ENCODE data around the gene RTN4R. TPM values are rescaled to one million over a fixed set of nuclear protein-coding genes. Genes with fewer than 3 reads are reported as not detected.

The RTN4R gene
- total and polyA plus RNA-seq, 2 of the 13 experiments (the other 11 are each of a cell fraction or from before 2014, with no cell fraction given): 0.22 to 0.77 TPM

DNA sequence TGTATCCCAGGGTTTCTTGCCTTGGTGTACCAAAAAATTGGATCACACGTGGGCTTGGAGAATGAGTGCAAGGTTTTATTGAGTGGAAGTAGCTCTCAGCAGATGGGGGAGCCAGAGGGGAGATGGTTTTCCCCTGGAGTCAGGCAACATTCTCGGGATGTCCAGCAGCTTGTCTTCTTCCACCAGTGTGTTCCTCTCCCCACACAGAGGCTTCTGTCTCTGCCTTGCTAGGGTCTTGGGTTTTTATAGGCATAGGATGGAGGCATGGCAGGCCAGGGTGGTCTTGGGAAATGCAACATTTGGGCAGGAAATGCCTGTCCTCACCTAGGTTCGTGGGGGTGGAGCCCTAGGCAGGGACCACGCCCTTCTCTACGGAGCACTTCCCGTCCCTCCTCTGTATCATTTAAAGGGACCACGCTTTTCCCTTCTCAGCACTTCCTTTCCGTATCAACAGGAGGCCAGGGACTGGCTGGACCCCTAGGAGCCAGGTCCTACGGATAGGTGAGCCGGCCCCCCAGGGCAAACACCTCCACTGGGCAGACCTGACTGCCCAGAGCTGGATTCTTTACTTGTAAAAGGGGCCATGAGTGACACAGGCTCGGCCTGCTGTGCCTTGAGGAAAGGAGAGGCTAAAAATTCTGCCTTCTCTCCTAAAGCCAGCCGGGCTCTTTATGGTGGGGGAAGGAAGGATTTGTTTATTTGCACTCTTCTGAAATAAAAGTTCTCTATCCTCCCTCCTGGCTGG is 62.0 kb downstream of the RTN4R start (continued):
- TF ChIP-seq SAP130 (CRISPR knock-in tag; IDR thresholded peaks at IDR 0.05; ENCODE audit: low read depth) (no peak), NFYB (CRISPR knock-in tag; IDR thresholded peaks at IDR 0.05) (no peak), GABPB1 (CRISPR knock-in tag; IDR thresholded peaks at IDR 0.05) (peak; percentile 41), ZNF121 (CRISPR knock-in tag; IDR thresholded peaks at IDR 0.05) (no peak), ZNF510 (CRISPR knock-in tag; IDR thresholded peaks at IDR 0.05; ENCODE audit: low read depth) (no peak), CEBPG (CRISPR knock-in tag; IDR thresholded peaks at IDR 0.05) (no peak), ATF7-NPFF (CRISPR knock-in tag; IDR thresholded peaks at IDR 0.05; ENCODE audit: low read depth) (no peak)
- TF ChIP-seq, protein P1, sequence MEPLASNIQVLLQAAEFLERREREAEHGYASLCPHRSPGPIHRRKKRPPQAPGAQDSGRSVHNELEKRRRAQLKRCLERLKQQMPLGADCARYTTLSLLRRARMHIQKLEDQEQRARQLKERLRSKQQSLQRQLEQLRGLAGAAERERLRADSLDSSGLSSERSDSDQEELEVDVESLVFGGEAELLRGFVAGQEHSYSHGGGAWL (CRISPR knock-in tag; IDR thresholded peaks at IDR 0.05): no peak

DNA sequence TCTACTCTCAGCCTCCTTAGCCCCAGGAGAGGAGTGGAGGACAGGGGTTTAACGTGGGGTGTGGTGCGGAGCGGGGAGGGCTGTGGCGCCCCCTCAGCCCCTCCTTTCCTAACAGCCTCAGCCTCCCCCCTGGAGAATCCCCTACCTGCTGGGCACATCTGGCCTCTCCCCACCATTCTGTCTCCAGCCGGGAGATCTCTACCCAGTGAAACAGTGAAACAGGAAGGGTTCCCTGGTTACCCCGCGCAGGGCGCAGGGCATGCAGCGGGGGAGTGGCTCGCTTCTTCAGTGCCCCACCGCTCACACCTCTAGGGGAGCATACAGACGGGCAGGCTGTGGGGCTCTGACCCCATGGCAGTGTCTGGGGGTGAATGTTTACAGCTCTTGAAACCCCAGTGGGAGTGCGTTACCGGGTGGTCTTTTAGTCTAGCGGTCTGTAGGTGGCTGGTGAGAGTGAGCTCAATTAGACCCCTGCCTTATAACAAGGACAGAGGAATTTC is 62.6 kb downstream of the RTN4R start:
- peaks cover 19% of the 10 kb centered on the region for H3K4me1 ChIP-seq (ENCODE audit: insufficient read depth, low read length)
- no peak overlapping the region for H3K9ac ChIP-seq (ENCODE audit: insufficient read depth, low read depth, low read length)
- BruUV-seq (replicated peaks): no TSS peak
- H2AFZ ChIP-seq (ENCODE audit: low read length): no peak overlapping the region
- no peak for ATAC-seq
- in situ Hi-C loops (cut with HindIII; ENCODE audit: extremely low pct_ligation_motif_present, low pct_unique_long_range_greater_than_20kb) (no loop called here), intact Hi-C loops (cut with micrococcal nuclease; ENCODE audit: unreplicated experiment) (no loop called here)
- H3K9me3 ChIP-seq (ENCODE audit: low read length): no peaks in the 10 kb centered on the region
- POLR2A ChIA-PET: no interaction called here
- peaks cover 6 to 86% of the 10 kb centered on the region in 2 experiments; a peak in 4 of 5 replicates for H3K27me3 ChIP-seq (ENCODE audit: control insufficient read depth in 1 of 2, insufficient read depth in 2 of 2, low read length in 2 of 2)
- H3K4me3 ChIP-seq (replicated peaks in 1 of 3; ENCODE audit: insufficient read depth in 1 of 3, low read depth in 2 of 3, low read length in 3 of 3): no peak overlapping the region
- no peak overlapping the region for H3K27ac ChIP-seq (ENCODE audit: extremely low read length, insufficient read depth, low read length)
- no peak overlapping the region for H3K4me2 ChIP-seq (ENCODE audit: low read depth, low read length)
- H3K79me2 ChIP-seq (ENCODE audit: insufficient read depth, low read length): no peaks in the 10 kb centered on the region
- no peaks in the 10 kb centered on the region for H4K20me1 ChIP-seq (ENCODE audit: insufficient read depth, low read length)
- CTCF ChIA-PET (ENCODE audit: low intra/inter-chr PET ratio, low total read pairs): no interaction called here
- WGBS (ENCODE audit: low lambda C conversion rate): 77% methylated on average over 12 of the region's 15 CpGs
- no peaks in the 10 kb centered on the region for H3K36me3 ChIP-seq (replicated peaks in 1 of 2; ENCODE audit: control insufficient read depth in 1 of 2, insufficient read depth in 2 of 2, low read length in 2 of 2)
- no peak for FAIRE-seq
- DNase-seq (ENCODE audit: low spot score): no peak
- no peak for TF ChIP-seq KAT7 (CRISPR knock-in tag; IDR thresholded peaks at IDR 0.05; ENCODE audit: borderline replicate concordance)
- TF ChIP-seq ZNF3 (CRISPR knock-in tag; IDR thresholded peaks at IDR 0.05): no peak
- no peak for TF ChIP-seq PHF21A (CRISPR knock-in tag; IDR thresholded peaks at IDR 0.05)
- no peak for TF ChIP-seq NR2F6 (IDR thresholded peaks at IDR 0.05)
- TF ChIP-seq NR2F6 (CRISPR knock-in tag; IDR thresholded peaks at IDR 0.05): no peak
- TF ChIP-seq, protein P2, sequence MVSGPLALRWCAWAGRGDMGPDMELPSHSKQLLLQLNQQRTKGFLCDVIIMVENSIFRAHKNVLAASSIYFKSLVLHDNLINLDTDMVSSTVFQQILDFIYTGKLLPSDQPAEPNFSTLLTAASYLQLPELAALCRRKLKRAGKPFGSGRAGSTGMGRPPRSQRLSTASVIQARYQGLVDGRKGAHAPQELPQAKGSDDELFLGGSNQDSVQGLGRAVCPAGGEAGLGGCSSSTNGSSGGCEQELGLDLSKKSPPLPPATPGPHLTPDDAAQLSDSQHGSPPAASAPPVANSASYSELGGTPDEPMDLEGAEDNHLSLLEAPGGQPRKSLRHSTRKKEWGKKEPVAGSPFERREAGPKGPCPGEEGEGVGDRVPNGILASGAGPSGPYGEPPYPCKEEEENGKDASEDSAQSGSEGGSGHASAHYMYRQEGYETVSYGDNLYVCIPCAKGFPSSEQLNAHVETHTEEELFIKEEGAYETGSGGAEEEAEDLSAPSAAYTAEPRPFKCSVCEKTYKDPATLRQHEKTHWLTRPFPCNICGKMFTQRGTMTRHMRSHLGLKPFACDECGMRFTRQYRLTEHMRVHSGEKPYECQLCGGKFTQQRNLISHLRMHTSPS (CRISPR knock-in tag; IDR thresholded peaks at IDR 0.05; ENCODE audit: low read depth): no peak
- no peak for TF ChIP-seq KDM6A (CRISPR knock-in tag; IDR thresholded peaks at IDR 0.05; ENCODE audit: low read depth)
- no peak for TF ChIP-seq POLR2G (IDR thresholded peaks at IDR 0.05; ENCODE audit: low read depth, low read length)
- no peak for TF ChIP-seq ZNF75D (CRISPR knock-in tag; IDR thresholded peaks at IDR 0.05; ENCODE audit: borderline replicate concordance)
- no peak for TF ChIP-seq ZNF431 (CRISPR knock-in tag; IDR thresholded peaks at IDR 0.05; ENCODE audit: borderline replicate concordance, low read depth)
- TF ChIP-seq TOPORS (CRISPR knock-in tag; IDR thresholded peaks at IDR 0.05): no peak
- TF ChIP-seq ZNF567 (CRISPR knock-in tag; IDR thresholded peaks at IDR 0.05; ENCODE audit: borderline replicate concordance): no peak
- TF ChIP-seq TGIF2 (CRISPR knock-in tag; IDR thresholded peaks at IDR 0.05): no peak
- no peak for TF ChIP-seq ZNF747 (CRISPR knock-in tag; IDR thresholded peaks at IDR 0.05; ENCODE audit: borderline replicate concordance)
- TF ChIP-seq, protein P3, sequence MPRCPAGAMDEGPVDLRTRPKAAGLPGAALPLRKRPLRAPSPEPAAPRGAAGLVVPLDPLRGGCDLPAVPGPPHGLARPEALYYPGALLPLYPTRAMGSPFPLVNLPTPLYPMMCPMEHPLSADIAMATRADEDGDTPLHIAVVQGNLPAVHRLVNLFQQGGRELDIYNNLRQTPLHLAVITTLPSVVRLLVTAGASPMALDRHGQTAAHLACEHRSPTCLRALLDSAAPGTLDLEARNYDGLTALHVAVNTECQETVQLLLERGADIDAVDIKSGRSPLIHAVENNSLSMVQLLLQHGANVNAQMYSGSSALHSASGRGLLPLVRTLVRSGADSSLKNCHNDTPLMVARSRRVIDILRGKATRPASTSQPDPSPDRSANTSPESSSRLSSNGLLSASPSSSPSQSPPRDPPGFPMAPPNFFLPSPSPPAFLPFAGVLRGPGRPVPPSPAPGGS (CRISPR knock-in tag; IDR thresholded peaks at IDR 0.05): no peak
- TF ChIP-seq TMF1 (CRISPR knock-in tag; IDR thresholded peaks at IDR 0.05; ENCODE audit: low read depth): no peak

All from HepG2 (cell line).